Adrenal gland (tissue), 12 donors: ENCODE measurements around the gene PRKCE. TPM values are rescaled to one million over a fixed set of nuclear protein-coding genes. Genes with fewer than 3 reads are reported as not detected.

Experiments used
- DNase-seq, 7 donors: peaks; one replicate each; pipeline ENCODE4 v3.0.0-alpha.2; 2019 to 2020
- H3K27ac ChIP-seq, 5 donors: fragments of 200-600 bp; sonication (generic) in 4 of 5; 1 replicate in 3 of 5; 2 replicates in 2 of 5; pipeline versions ENCODE4 v1.5.1 to v1.8.0; 2016 to 2020; ENCODE audit warnings: mild to moderate bottlenecking in 1 of 5
- H3K27me3 ChIP-seq: fragments of 200-600 bp; 2 replicates; pipeline ENCODE4 v1.8.0; 2021
- H3K36me3 ChIP-seq, 2 donors: fragments of 200-600 bp; replicated peaks in 1 of 2; 1 replicate in 1 of 2; 2 replicates in 1 of 2; pipeline versions ENCODE4 v1.5.1 to v1.8.0; 2018 to 2022
- H3K4me1 ChIP-seq, 2 donors: fragments of 200-600 bp; replicated peaks in 1 of 2; 1 replicate in 1 of 2; 2 replicates in 1 of 2; pipeline versions ENCODE4 v1.5.1 to v1.8.0; 2018 to 2021
- H3K4me3 ChIP-seq, 4 donors: fragments of 200-600 bp; sonication (generic) in 3 of 4; one replicate each; pipeline ENCODE4 v1.5.1; 2016 to 2018
- H3K9me3 ChIP-seq, 3 donors: fragments of 200-600 bp; sonication (generic) in 1 of 3; replicated peaks in 1 of 3; 1 replicate in 2 of 3; 2 replicates in 1 of 3; pipeline versions ENCODE4 v1.5.1 to v1.8.0; 2016 to 2021
- POLR2A ChIP-seq, 2 donors: fragments of 450-650 bp; IDR thresholded peaks; one replicate each; pipeline ENCODE4 v1.6.1; 2017; ENCODE audit warnings: antibody characterized with exemption in 2 of 2, mild to moderate bottlenecking in 2 of 2, moderate library complexity in 1 of 2
- WGBS, 4 donors: extraction: QIAGEN DNeasy Blood & Tissue Kit in 2 of 4; methylation state at CpG; one replicate each; pipeline versions ENCODE4 v1.1.5 to v1.1.7; 2013 to 2017; 5-methylcytosine and 5-hydroxymethylcytosine counted together
- intact Hi-C, 2 donors: fragments of 100-400 bp; cut with DNase I; formaldehyde crosslinking; loops; one replicate each; pipeline versions ENCODE4 v1.14.1 to v1.15.0; 2022 to 2023
- polyA plus RNA-seq, 3 donors: library from polyadenylated mRNA; stranded (reverse); fragments of 200-250 nt in 2 of 3; fragments of 350-450 nt in 1 of 3; fragmentation: Illumina TruSeq in 1 of 3; extraction: RNeasy Lipid Tissue Mini Kit (QIAGEN cat#74804) in 1 of 3; gene quantifications; one replicate each; pipeline ENCODE4 v1.2.3, GENCODE V29; 2013 to 2014
- total RNA-seq, 9 donors: library from RNA; depleted of rRNA in 4 of 9; stranded (reverse); fragments of >200 nt in 4 of 9; fragments of 120-200 nt in 1 of 9; fragmentation: NEBNext Ultra II Directional in 1 of 9; extraction: Animal tissue kit (Norgen Biotek cat#: 25700) in 1 of 9; gene quantifications; one replicate each; pipeline versions ENCODE4 v1.1.0 to v1.2.4, GENCODE V29; 2013 to 2023
- TF ChIP-seq, protein P1 (sequence below), 6 experiments: fragments of 450-650 bp in 4 of 6; fragments of 200-600 bp in 2 of 6; sonication (generic) in 1 of 6; IDR thresholded peaks; 1 replicate in 5 of 6; 2 replicates in 1 of 6; pipeline versions ENCODE4 v1.5.1 to v1.8.0; 2016 to 2021; ENCODE audit warnings: antibody characterized with exemption in 6 of 6, mild to moderate bottlenecking in 2 of 6, moderate library complexity in 1 of 6
- donor health status: healthy with polysubstance abuse.
- donor health status: Bipolar disorder and iron deficiency.
- donor health status: DM: yes; HTN: yes; CAD: no.
- donor health status: DM: no; HTN: no; CAD: no.
- donor health status: DM: no; HTN: no; CAD: no.
- donor health status: DM: yes; HTN: yes; CAD: no.

Gene PRKCE
- total and polyA plus RNA-seq, 12 donors = 1.9 to 19.2 (median 8.0) TPM

DNA sequence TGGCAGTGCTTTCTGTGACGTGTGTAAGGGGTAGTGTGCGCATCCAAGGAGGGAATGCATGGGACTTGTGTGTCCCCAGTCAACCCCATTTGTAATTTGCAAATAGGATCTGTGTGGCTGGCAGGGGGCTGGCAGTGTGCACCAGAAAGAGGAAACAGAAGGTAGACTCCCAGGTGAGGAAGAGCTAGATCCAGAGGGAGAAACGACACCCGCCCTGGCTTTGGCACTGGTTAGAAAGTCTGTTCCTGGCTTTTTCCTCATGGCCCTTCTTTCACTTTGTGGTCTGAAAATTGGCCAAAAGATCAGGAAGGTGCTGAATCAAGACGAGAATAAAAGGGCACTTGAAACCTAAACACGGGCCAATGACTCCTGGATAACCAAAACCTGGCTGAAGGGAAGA, 33.3 kb downstream of the PRKCE start:
- H3K4me1 ChIP-seq = peaks cover 4 to 13% of the 10 kb centered on the region in 2 donors

GRCh38 chr2:45685260-45685659, 33.8 kb downstream of the PRKCE start:
- WGBS, 4 donors = 85 to 92% (median 89%) methylated on average over 3 of the region's 3 CpGs
- Histone ChIP-seq H3K27me3 (no peaks in the 10 kb centered on the region), H3K4me1 (peaks cover 4 to 18% of the 10 kb centered on the region in 2 donors), H3K4me3 (no peak overlapping the region), H3K36me3 (no peaks in the 10 kb centered on the region), H3K9me3 (no peaks in the 10 kb centered on the region), H3K27ac (no peak overlapping the region)
- DNase-seq = no peak
- TF ChIP-seq POLR2A (IDR thresholded peaks at IDR 0.05) = no peak
- TF ChIP-seq, protein P1, sequence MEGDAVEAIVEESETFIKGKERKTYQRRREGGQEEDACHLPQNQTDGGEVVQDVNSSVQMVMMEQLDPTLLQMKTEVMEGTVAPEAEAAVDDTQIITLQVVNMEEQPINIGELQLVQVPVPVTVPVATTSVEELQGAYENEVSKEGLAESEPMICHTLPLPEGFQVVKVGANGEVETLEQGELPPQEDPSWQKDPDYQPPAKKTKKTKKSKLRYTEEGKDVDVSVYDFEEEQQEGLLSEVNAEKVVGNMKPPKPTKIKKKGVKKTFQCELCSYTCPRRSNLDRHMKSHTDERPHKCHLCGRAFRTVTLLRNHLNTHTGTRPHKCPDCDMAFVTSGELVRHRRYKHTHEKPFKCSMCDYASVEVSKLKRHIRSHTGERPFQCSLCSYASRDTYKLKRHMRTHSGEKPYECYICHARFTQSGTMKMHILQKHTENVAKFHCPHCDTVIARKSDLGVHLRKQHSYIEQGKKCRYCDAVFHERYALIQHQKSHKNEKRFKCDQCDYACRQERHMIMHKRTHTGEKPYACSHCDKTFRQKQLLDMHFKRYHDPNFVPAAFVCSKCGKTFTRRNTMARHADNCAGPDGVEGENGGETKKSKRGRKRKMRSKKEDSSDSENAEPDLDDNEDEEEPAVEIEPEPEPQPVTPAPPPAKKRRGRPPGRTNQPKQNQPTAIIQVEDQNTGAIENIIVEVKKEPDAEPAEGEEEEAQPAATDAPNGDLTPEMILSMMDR (IDR thresholded peaks at IDR 0.05) = no peak
- intact Hi-C loops = no loop called here

More for the DNA sequence above, 33.3 kb downstream of the PRKCE start:
- DNase-seq = no peak
- WGBS, 4 donors = 84 to 93% (median 92%) methylated on average over 6 of the region's 6 CpGs
- Histone ChIP-seq H3K27ac (no peak overlapping the region), H3K27me3 (no peaks in the 10 kb centered on the region), H3K36me3 (no peaks in the 10 kb centered on the region), H3K9me3 (no peaks in the 10 kb centered on the region), H3K4me3 (no peak overlapping the region)
- intact Hi-C loops = no loop called here
- TF ChIP-seq, protein P1 (IDR thresholded peaks at IDR 0.05) = no peak
- no peak for TF ChIP-seq POLR2A (IDR thresholded peaks at IDR 0.05)

DNA sequence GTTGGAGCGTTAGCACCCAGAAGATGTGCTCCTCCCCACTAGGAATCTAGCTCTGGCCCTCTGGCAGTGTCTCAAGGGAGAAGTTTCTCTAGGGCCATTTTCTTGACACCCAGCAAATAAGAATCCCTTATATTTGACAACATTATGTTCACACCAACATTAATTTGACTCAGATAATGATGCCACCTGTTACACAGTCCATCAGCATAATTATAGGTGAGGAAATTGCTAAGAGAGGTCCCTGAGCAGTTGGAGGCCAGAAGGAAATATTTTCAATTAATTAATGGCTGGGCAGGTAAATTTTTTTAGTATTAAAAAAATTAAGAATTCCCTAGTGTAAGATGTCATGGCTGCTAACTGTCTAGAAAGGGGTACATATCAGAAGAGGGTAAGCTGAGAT, 36.5 kb downstream of the PRKCE start:
- H3K4me1 ChIP-seq = peaks cover 0 to 19% of the 10 kb centered on the region in 2 donors
- 93 to 100% (median 96%) methylated on average over 1 of the region's 1 CpG for WGBS, 4 donors
- DNase-seq = no peak

DNA sequence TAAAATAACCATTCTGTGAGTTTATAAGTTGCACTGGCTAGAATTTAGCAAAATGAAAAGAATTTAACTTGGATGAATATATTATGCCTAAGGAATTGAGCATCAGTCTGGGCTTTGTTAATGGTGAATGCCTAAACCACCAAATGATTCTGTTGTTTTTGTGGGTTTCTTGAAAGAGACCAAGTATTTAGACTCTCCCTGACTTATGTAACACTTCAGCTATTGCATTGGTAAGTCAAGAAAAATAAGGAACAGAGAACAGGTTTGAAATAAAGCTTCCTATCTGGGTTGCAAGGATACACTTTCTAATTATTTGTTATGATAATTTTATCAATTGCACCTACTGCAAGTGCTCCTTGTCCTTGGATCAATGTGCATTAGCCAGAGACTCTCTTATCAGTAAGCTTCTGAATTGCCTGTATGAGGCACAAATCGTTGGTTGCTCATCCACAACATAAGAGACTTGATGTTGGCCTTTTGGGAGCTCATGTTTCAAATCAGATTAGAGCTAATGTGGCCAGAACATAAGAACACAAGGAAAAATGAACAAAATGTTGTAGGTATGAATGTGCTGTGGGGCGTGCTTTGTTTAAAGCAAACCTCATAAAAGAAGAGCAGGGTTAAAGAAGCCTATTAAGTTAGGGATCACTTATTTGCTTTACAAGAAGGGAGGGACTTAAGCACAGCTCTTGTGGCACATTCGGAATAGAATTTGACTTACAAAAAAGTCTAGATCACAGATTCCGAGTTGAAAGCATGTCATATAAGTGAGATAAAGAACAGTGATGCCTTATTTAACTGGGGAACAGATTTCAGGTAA, 37.2 kb downstream of the PRKCE start:
- intact Hi-C loops = no loop called here
- peaks cover 0 to 19% of the 10 kb centered on the region in 2 donors for H3K4me1 ChIP-seq
- no peaks in the 10 kb centered on the region for H3K36me3 ChIP-seq
- H3K27ac ChIP-seq = no peak overlapping the region
- H3K9me3 ChIP-seq = no peaks in the 10 kb centered on the region
- DNase-seq = peak in 1 of 7 donors; percentile 23
- no peaks in the 10 kb centered on the region for H3K27me3 ChIP-seq
- no peak overlapping the region for H3K4me3 ChIP-seq
- 58 to 66% (median 63%) methylated on average over 4 of the region's 4 CpGs for WGBS, 4 donors
- no peak for TF ChIP-seq POLR2A (IDR thresholded peaks at IDR 0.05)
- TF ChIP-seq, protein P1 (IDR thresholded peaks at IDR 0.05) = no peak

More for the DNA sequence above, 36.5 kb downstream of the PRKCE start:
- no peaks in the 10 kb centered on the region for H3K36me3 ChIP-seq
- H3K27ac ChIP-seq = no peak overlapping the region
- no peak overlapping the region for H3K4me3 ChIP-seq
- H3K27me3 ChIP-seq = no peaks in the 10 kb centered on the region
- intact Hi-C loops = no loop called here
- H3K9me3 ChIP-seq = no peaks in the 10 kb centered on the region
- TF ChIP-seq POLR2A (IDR thresholded peaks at IDR 0.05) = no peak
- TF ChIP-seq, protein P1 (IDR thresholded peaks at IDR 0.05) = no peak
